GM21786 (cell line): ENCODE measurements around the gene ADGRL1.

Experiments used
- ATAC-seq: cut with Tn5 transposase; IDR thresholded peaks from one replicate; pipeline ENCODE4 v1.9.1; 2021; ENCODE audit not compliant: unreplicated experiment

ADGRL1 gene

DNA sequence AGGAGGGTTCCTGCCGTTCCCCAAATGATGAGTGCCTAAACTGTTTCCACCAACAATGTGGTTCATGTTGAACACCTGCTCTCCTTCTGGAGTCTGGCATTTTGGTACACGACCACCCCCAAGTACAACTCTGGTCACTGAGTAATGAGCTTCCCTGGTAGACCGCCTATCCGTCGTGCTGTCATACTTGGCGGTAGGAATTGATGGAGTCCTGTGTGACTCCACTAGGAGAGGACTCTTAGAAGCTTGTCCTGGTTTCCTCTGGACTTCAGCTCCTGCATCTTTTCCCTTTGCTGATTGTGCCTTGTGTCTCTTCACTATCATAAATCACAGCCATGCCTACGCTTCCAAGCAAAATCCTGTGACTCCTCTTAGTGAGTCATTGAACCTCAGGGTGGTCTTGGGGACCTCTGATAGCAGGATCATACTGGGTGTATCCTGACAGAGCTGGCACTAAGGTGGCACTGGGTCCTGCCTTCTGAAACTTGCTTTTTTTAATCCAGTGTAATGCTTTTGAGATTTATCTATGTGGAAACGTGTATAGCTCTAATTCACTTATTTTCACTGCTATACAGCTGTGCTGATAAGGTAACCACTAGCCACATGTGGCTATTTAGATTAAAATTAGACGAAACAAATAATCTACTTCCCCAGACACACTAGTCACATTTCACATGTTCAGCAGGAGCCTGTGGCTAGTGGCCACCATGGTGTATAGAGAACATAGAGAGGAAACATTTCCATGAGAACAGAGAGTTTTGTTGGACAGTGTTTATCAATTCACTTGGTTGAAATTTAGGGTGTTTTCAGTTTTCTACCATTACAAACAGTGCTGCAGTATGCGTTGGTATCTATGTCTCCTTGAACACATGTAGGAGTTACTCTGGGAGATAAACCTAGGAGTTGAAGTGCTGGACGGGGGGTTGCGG, 63.4 kb downstream of the ADGRL1 start:
- ATAC-seq = no peak

DNA sequence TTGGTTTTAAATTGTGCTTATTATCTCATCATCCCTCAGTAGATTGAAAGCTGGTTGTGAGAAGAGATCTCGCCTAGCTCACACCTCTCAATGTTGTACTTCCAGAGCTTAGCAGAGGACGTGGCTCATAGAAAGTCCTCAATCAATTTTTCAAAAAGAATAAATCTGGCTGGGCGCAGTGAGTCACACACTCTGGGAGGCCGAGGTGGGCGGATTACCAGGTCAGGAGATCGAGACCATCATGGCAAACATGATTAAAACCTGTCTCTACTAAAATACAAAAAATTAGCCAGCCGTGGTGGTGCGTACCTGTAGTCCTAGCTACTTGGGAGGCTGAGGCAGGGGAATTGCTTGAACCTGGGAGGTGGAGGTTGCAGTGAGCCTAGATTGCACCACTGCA, 64.9 kb downstream of the ADGRL1 start:
- ATAC-seq = no peak

DNA sequence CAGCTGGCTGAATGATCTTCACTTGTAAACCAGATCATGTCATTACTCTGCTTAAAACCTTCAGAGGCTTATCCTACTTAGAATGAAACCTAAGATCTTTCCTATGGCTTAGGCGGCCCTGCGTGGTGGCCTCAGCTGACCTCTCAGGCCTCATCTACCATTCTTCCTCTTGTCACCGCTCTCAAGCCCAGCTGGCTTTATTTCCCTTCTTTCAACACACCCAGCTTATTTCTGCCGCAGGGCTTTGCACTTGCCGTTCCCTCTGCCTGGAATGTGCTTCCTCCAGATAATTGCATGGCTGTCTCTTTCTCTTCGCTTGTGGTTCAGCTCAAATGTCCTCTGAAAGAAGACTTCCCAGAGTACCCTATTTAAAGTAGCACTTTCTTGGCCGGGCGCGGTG, 66.0 kb downstream of the ADGRL1 start:
- no peak for ATAC-seq

DNA sequence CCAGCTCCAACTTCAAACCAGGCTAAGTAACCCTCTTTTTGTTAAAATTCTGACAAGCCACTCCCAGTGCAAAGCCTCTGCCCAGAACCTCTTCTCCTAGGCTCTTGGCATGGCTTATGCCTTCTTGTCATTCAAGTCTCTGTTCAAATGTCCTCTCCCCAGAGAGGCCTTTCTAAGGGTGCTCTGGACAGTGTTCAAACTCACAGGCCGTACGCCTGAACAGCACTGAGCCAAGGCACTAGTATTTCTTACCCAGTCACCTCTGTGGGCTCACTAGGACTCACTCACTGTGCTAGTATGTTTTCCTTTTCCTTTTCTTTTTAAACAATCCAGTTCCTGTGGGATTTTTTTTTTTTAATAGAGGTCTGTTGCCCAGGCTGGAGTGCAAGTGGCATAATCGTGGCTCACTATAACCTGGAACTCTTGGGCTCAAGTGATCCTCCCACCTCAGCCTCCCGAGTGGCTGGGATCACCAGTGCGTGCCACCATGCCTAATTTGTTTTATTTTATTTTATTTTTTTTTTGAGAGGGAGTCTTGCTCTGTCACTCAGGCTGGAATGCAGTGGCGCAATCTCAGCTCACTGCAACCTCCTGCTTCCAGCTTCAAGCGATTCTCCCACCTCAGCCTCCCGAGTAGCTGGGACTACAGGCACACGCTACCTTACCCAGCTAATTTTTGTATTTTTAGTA, 67.2 kb downstream of the ADGRL1 start:
- ATAC-seq = no peak

DNA sequence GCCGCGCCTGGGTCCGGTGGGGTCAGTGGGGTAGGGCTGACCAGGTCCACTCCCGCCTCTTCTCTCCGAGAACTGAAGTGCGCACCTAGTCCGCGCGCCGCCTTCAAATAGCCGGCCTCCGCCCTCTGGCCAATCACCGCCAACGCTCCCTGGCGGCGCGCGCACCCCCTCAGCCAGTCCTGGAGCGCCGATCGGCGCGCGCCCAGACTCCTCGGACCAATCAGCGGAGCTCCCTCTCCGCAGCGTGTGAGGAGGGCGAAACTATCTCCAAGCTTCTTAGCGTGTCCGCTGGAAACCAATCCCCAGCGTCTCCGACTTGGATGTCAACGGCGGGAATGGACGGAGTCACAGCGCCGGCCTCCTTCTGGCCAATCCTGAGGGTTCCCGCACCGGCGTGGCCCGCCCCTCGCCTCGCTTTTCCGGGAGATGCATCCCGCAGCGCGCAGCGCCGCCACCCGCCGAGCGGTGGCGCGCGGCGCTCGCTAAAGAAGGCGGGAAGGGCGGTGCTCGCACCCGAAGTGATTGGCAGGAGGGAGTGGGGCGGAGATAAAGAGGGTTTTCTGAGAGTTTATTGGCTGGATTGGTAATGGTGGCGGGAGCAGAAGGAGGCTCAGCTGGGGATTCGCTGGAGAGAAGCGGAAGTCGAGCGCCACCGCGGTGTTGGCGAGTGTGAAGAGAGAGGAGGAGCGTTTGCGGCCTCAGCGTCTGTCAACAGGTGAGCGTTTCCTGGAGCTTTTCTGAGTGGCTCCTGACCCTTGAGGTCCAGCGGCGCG, 69.3 kb downstream of the ADGRL1 start, which contains the start of gene ASF1B:
ASF1B (minus strand) TSS at position 81 of the 773 bp plus-strand sequence. CDS start 133 bp downstream, outside the sequence.
- ATAC-seq = peak; percentile 75

DNA sequence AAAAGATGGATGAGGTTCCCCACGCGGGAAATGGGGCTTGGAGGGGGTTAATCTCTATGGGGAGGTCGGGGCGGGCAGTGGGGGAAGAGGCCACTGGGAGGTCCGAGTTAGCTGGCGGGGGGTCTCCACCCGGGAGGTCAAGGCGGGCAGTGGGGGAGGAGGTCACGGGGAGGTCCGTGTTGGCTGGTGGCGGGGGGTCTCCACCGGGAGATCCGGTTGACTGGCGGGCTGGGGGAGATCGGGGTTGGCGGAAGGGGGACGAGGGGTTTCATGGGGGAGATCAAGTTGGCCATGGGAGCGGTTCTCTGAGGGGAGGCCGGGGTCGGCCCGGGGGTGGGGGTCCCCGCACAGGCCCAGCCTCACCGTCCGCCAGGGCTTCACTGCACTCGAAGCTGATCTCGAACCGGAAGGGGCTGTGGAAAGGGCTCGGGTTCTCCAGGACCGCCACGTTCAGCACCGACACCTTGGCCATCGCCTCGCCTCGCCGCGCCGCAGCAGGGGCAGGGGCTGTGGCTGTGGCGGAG, 69.9 kb downstream of the ADGRL1 start:
- ATAC-seq = no peak

DNA sequence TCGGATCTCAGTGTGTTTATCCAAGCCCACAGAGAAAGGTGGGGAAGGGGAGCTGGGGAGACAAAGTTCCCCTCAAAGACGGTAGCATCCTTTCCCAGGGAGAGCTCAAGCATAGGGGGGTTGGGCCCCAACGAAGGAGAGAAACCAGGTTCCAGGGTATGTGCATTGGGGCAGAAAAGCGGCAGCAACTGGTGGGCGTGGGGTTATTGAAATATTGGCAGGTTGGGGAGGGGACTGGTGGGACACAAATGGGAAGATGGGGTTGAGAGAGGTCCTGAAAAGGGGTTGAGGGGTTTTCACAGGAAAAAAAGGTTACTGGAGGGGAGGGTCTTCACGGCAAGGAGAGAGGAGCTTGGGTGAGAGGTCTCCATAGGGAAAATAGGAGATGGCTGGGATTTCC, 70.6 kb downstream of the ADGRL1 start:
- no peak for ATAC-seq

DNA sequence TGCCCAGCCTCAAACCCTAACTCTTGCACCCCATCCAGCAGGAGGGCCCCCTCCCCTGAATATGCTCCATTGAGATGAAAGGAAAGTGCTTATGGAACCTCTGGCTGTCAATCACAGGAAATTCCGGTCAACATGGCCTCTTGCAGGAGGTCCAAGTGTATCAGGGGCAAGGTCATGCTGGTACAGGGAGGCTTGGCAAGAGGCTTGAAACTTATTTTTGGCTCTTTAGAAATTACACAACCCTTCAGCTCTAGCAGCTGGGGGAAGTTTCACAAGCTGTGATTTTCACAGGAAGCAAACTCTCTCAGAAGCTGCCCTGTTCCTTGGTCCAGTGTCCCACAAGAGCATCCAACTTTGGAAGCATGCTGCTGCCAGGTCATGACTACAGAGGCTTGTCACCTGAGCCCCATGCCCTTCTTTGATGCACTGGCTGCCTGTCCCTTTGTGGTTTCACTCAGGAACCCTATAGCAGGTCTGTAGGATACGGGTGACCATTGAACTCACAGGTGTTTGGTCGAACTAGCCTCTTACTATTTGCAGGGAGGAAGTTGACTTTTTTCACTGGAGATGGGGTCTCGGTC, 78.0 kb downstream of the ADGRL1 start:
- ATAC-seq = no peak

DNA sequence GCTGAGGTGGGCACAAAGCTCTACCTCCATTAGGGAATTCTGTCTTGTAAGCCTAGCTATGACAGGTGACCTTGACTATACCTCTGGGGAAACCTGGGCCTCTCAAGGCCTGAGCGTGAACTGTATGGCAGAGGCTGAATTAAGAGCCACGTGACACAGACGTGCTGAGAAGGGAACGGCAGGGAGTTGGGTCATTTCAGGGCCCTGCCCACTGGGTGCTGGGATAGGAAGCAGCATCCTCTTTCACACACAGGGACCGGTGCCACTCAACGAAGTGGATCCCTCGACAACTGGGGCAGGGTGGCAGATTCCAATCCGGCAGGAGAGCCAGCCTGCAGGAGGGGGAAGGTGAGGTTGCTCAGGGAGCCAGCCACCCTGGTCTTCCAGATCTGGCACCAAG, 78.8 kb downstream of the ADGRL1 start:
- ATAC-seq = no peak

DNA sequence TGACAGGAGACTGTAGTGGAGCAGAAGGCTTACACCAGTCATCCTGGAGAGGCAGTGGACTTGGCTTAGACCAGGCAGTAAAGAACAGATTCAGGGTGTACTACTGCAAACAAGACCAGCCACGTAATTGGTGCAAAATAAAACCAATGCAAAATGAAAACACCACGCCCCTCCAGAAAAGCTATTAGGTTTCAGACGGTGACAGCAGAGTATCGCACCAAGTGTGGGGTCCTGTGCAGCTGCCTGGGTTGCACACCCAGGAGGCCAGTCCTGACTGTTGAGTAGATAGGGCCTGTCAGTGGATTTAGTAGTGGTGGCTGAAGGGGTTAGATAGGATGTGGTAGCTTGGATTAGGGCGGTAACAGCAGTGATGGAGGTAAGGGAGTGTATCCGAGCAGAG, 83.0 kb downstream of the ADGRL1 start:
- no peak for ATAC-seq

DNA sequence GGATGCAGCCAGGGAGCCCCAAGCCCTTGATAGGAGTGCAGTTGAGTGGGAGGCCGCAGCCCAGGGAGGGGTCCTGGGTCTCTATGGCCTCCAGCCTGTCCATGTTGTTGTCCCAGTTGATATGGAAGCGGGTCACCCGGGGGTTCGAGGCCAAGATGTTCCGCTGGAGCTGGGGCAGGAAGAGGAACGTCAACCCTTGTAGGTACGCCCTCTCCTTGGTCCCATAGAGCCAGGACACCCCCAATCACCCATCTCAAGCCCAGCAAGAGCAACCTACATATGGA, 85.5 kb downstream of the ADGRL1 start:
- ATAC-seq = no peak

DNA sequence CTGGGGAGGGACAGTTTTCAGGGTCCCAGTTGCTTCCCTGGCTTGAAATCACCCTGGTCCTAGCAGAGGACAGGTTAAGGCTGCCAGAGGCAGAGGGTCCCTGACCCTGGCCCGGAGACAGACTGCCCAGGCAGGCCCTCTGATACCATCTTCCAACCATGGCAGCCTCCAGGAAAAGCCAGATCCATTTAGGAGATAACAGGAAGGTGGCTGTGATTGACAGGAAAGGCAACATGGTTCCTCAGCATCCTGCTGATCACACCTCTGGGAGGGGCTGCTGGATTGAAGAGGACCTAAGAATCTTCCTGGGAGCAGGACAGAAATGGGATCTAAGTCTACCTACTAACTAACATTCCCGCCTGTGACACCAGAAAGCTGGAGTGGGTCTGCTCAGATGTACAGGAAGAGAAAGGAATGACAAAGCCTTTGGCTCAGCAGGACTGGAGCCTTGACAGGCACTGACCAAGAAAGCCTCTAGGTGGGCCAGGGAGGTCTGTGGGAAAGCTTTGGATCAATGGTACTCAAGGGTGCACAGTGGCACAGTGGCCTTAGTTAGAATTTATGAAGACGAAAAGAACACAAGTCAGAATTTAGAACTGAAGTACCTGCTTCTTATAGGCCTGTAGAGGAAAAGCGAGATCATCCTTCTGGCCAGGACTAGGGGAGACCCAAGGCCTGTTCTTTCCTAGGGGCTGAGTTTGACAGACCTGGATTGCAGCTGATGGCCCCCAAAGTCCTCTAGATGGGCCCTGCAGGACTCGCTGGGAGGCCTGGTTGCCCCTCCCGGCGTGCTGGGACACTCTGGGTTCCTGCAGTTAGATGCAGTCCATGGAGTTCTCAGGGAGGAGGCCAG, 86.1 kb downstream of the ADGRL1 start:
- ATAC-seq = no peak

DNA sequence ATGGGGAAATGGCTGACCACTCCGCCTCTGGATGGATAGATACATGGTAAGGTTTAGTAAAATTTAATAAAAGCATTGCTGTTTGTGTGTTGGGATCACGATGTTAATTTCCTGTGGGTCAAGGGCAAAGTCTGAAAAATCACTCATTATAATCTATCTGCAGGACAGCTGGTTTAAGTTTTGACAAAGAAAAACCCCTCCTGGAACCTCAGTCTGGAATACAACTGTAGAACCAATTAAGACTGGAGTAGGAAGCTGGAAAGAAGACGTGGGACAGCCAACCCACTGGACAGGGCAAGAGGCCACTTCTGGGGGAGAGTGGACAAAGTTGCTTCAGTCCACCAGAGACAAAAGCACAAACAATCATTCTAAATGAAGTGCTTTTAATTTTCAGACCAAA, 86.8 kb downstream of the ADGRL1 start:
- no peak for ATAC-seq

DNA sequence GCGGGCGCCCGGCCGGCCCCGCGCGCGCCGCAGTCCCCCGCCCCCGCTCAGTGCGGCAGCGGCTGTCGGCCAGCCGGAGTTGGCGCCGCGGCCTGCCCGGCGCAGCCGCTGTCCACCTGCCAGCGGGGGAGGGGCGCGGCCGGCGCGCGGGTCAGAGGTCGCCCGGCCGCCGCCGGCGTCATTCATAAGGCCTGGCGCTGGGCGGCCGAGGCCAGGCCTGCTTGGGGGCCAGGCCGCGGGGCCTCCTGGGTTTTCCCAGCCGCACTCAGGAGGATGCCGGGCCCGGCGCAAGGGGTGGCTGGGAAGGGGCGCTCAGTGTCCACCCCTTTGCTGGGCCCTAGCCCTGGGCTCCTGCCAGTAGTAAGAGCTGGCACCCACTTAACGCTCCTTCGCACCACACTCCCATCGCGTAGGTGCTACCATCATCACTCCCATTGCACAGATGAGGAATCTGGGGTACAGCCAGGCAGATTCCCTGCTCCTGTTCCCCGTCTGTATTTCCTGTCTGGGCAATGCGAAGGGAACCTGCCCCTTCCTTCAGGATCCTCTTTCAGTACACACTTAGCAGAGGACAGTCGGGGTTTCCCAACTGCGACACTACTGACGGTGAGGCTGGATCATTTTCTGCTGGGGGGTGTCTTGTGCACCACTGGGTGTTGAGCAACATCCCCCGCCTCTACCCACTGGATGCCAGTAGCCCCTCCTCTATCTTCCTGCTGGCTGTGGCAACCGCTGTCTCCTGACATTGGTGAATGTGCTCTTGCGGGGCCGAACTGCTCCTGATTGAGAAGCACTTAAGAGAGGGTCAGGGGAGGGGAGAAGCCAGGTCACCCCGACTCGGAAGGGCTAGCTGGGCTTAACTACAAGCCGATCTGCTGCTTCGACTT, 87.6 kb downstream of the ADGRL1 start:
- ATAC-seq = peak; percentile 36

DNA sequence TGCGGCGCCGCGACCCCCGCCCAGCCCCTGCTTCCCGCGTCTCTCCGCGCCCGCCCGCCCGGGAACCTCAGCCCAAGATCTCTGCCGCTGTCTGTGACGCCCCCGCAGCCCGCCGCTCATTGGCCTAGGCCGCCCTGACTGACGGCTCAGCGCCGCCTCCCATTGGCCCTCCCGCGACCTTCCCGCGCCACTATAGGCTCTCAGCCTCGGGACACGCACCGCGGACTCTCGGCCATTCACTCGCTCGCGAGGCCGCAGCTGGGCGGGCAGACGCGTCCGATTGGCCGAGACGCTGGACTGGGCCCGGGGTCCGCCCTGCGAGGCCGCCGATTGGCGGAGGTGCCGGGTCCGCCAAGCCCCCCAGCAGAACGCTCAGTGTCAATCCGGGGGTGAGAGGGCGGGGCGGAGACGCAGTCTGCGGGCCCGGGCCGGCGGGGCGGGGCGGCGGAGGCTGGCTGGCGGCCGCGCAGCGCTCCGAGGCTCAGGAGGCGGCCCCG, 88.3 kb downstream of the ADGRL1 start, which contains the start of gene PRKACA:
PRKACA (minus strand) TSS at position 95 of the 497 bp plus-strand sequence. CDS start 215 bp downstream, outside the sequence.
- ATAC-seq = peak; percentile 89

DNA sequence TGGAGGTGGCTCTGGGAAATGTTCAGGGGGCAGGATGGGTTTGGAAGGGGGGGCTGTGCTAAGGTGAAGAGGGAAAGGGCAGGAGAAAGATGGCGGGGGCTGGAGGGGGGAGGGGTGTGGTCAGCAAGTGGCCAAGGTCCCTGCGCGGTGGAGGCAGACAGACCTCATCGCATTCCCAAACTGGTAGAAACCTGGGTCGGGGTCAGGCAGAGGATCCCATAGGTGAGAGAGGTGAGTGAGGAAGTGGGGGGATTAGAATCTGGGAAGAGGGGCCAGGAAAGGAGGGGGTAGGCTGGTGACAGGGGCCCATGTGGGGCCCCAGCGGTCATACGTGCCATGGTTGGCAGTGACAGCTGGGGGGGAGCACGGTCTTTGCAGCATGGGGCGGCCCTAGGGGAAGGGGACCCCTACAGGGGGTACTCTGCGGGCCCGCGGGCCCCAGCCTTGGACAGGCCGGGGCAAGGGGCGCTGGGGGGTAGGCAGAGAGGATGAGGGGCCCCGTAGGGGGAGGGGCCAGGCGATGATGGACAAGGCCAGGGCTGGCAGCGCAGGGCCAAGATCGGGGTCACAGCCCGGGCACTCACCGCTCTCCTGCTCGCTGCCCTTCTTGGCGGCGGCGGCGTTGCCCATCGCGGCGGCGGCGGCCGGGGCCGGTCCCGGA, 88.9 kb downstream of the ADGRL1 start:
- ATAC-seq = peak; percentile 8

DNA sequence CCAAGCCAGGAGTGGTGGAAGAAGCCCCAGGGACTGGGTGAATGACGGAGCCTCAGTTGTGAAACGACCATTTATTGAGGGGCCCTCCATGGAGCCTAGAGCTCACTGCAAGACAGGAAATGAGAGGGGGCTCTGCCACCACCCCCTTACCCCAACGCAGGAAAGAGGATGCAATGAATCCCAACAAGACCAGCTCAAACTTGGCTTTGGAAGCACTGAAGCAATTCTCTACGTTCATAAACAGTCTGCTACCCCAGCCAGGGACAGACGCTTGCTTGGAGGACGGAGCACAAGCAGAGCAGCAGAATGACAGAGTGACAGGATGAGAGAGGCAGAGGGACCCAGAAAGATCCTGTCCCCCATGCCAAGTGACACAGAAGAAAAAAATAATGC, 89.4 kb downstream of the ADGRL1 start:
- no peak for ATAC-seq

DNA sequence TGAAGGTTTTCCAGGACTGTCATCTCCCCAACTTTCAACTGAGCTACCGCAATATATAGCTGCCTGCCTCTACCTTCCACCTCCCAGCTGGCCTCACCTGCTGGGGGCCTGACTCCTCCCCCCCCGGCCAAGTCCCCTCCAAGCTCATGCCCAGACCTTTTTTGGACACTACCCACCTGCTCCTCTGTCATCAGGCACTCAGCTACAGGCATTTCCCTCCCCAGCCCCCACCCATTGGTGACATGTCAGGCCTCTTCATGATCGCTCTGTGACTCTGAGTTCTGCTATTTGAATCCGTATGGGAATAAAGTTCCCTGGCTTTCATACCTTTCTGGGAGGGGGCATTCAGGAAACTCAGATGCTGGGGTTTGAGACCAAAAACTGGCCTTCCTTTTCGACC, 90.2 kb downstream of the ADGRL1 start:
- no peak for ATAC-seq
